Activated naive CD8-positive, alpha-beta T cell treated with anti-CD3 and anti-CD28 coated beads, Interleukin-2, amount 10 ng/mL, durations not matched to agents 7 days and 5 days (primary cell): ENCODE measurements around the gene CCDC201. TPM values are rescaled to one million over a fixed set of nuclear protein-coding genes. Genes with fewer than 3 reads are reported as not detected.

Source experiments
- ATAC-seq: fragments of 150-1000 bp; cut with Tn5 transposase; one replicate; pipeline ENCODE4 v1.10.0; 2021; ENCODE audit warnings: low read depth, moderate library complexity
- POLR2A ChIA-PET: fragments of 350-600 bp; sonication (Branson Sonifier 250); formaldehyde crosslinking; loops from one replicate; lab custom pipeline; 2021; ENCODE audit warnings: antibody characterized with exemption; lab: Charles Lee
- DNase-seq: peaks from one replicate; pipeline ENCODE4 v3.0.0; 2021
- H3K27ac Mint-ChIP-seq: one replicate; pipeline ENCODE4 v1.8.0; 2022; ENCODE audit warnings: mild to moderate bottlenecking, mixed read lengths
- H3K27me3 Mint-ChIP-seq: one replicate; pipeline ENCODE4 v1.8.0; 2022; ENCODE audit warnings: mild to moderate bottlenecking, moderate library complexity, mixed read lengths
- H3K36me3 Mint-ChIP-seq: one replicate; pipeline ENCODE4 v1.8.0; 2021; ENCODE audit warnings: mild to moderate bottlenecking, mixed read lengths
- H3K4me1 Mint-ChIP-seq: one replicate; pipeline ENCODE4 v1.8.0; 2021; ENCODE audit warnings: mixed read lengths
- H3K4me3 Mint-ChIP-seq: one replicate; pipeline ENCODE4 v1.8.0; 2022; ENCODE audit warnings: mild to moderate bottlenecking, moderate library complexity, mixed read lengths
- H3K9me3 Mint-ChIP-seq: one replicate; pipeline ENCODE4 v1.8.0; 2021; ENCODE audit warnings: mixed read lengths
- total RNA-seq, 2 experiments: library from RNA; stranded (reverse); gene quantifications; one replicate each; pipeline ENCODE4 v1.2.3, GENCODE V29; 2021

CCDC201 gene
- total RNA-seq, 2 experiments from 2014 or later = not detected

DNA sequence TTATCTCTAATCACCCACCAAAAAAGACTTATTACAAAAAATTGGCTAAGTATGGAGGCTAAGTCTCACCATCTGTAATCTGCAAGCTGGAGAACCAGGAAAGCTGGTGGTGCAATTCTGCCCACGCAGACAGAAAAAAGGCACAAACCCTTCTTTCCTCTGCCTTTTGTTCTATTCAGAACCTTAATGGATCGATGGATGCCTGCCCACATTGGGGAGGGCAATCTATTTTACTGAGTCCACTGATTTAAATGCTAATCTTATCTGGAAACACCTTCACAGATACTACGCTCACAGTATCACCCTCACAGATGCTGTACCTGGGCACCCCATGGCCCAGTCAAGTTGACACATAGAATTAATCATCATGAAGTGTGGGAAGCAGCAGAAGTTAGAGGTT is 38.0 kb upstream of the CCDC201 start:
- POLR2A ChIA-PET = no interaction called here
- no peak overlapping the region for H3K27ac Mint-ChIP-seq
- no peaks in the 10 kb centered on the region for H3K36me3 Mint-ChIP-seq
- H3K4me1 Mint-ChIP-seq = peaks cover 2% of the 10 kb centered on the region
- ATAC-seq = no peak
- H3K27me3 Mint-ChIP-seq = peaks cover 11% of the 10 kb centered on the region
- no peak for DNase-seq
- no peaks in the 10 kb centered on the region for H3K9me3 Mint-ChIP-seq
- no peak overlapping the region for H3K4me3 Mint-ChIP-seq

DNA sequence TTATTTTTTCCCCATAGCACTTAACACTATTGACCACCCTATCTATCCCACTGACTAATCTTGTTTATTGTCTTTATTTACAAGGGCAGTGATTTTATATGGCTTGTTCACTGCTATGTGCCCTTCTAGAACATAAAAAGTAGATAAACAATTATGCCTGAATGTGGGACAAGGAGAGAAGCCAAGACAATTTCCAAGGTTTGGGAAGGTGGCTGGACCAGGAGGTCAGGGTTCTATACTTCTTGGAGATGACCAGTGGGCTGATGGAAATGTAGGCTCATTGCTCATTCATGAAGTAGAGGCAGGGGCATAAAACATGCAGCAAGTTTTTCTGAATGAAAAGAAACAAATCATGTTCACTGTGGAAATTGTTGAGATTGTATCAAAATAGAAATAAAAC is 36.7 kb upstream of the CCDC201 start:
- H3K4me3 Mint-ChIP-seq = no peak overlapping the region
- POLR2A ChIA-PET = no interaction called here
- no peak overlapping the region for H3K27ac Mint-ChIP-seq
- H3K27me3 Mint-ChIP-seq = peaks cover 9% of the 10 kb centered on the region
- DNase-seq (no peak), ATAC-seq (no peak)
- H3K36me3 Mint-ChIP-seq = no peaks in the 10 kb centered on the region
- no peaks in the 10 kb centered on the region for H3K4me1 Mint-ChIP-seq
- H3K9me3 Mint-ChIP-seq = no peaks in the 10 kb centered on the region

DNA sequence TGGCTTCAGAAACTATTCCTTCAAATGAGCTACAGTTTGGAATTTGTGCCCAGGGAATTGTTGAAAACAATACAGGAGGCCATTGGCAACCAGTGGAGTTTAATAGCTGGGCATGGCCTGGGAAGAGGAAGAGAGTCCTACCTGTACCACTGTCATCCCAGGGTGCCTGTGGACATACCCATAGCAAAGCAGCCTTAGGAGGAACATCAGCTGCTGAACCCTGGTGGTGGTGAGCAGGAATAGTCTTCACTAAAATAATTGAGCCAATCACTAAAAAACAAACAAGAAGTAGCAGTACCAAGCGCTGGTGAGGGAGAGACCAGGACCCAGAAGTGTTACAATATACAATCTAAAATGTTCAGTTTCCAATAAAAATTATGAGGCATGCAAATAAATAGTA is 29.9 kb upstream of the CCDC201 start:
- peaks cover 15% of the 10 kb centered on the region for H3K27me3 Mint-ChIP-seq
- no peak overlapping the region for H3K27ac Mint-ChIP-seq
- peaks cover 2% of the 10 kb centered on the region for H3K9me3 Mint-ChIP-seq
- no peaks in the 10 kb centered on the region for H3K4me1 Mint-ChIP-seq
- DNase-seq (no peak), ATAC-seq (no peak)
- H3K4me3 Mint-ChIP-seq = no peak overlapping the region
- no peaks in the 10 kb centered on the region for H3K36me3 Mint-ChIP-seq
- POLR2A ChIA-PET = no interaction called here

DNA sequence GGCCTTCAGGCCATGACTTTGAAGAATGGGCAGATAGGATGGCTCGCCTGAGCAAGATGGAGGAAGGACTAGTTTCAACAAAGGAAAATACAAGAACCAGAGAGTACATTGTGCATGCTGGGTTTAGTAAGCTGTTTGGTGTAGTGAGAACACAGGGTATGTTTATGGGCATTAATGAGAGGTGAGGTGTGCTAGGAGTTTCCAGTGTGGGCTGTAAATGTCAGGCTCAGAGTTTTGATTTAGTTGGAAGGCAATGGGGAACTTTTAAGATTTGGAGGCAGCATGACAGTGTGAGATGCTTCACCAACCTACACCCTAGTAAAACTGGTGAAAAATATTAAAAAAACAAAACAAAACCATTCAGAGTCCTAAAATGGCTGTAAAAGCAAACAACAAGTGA is 28.7 kb upstream of the CCDC201 start:
- Mint-ChIP-seq H3K9me3 (peaks cover 2% of the 10 kb centered on the region), H3K27ac (no peak overlapping the region), H3K36me3 (no peaks in the 10 kb centered on the region), H3K4me3 (no peak overlapping the region), H3K27me3 (peaks cover 19% of the 10 kb centered on the region), H3K4me1 (no peaks in the 10 kb centered on the region)
- ATAC-seq (no peak), DNase-seq (no peak)
- POLR2A ChIA-PET = no interaction called here

DNA sequence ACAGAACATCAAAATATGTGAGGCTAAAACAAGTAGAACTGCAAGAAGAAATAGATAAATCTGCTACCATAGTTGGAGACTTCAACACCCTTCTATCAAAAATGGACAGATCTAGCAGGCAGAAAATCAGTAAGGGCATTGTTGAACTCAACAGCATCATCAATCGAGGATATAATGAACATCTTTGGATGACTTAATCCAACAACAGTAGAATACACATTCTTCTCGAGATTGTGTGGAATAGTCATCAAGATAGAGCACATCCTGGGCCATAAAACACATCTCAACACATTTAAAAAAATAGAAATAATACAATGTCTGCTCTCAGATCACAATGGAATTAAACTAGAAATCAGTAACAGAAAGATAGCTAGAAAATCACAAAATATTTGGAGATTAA is 25.3 kb upstream of the CCDC201 start:
- H3K4me3 Mint-ChIP-seq = no peak overlapping the region
- peaks cover 2% of the 10 kb centered on the region for H3K9me3 Mint-ChIP-seq
- DNase-seq (no peak), ATAC-seq (no peak)
- no peaks in the 10 kb centered on the region for H3K36me3 Mint-ChIP-seq
- H3K27me3 Mint-ChIP-seq = peaks cover 28% of the 10 kb centered on the region
- H3K27ac Mint-ChIP-seq = no peak overlapping the region
- POLR2A ChIA-PET = no interaction called here
- H3K4me1 Mint-ChIP-seq = no peaks in the 10 kb centered on the region

DNA sequence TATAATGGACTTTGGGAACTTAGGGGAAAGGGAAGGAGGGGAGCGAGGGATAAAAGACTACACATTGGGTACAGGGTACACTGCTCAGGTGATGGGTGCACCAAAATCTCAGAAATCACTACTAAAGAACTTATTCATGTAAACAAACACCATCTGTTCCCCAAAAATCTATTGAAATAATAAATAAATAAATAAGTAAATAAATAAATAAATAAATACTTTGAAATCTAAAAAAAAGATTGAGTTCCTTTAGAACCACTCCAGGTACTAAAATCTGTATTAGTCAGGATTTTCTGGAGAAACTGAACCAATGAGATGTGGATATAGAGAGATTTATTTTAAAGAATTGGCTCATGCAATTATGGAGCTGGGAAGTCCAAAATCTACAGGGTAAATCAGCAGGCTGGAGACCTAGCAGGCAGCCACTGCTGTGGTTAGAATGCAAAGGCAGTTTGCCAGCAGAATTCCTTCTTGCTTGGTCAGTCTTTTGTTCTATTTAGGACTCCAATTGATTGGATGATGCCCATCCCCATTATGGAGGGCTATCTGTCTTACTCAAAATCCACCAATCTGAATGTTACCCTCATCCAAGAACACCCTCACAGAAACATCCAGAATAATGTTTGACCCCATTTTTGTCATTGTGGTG is 24.3 kb upstream of the CCDC201 start:
- Mint-ChIP-seq H3K27ac (no peak overlapping the region), H3K27me3 (peaks cover 28% of the 10 kb centered on the region), H3K36me3 (no peaks in the 10 kb centered on the region), H3K4me1 (no peaks in the 10 kb centered on the region), H3K4me3 (no peak overlapping the region), H3K9me3 (no peaks in the 10 kb centered on the region)
- POLR2A ChIA-PET = no interaction called here
- DNase-seq = no peak
- no peak for ATAC-seq

DNA sequence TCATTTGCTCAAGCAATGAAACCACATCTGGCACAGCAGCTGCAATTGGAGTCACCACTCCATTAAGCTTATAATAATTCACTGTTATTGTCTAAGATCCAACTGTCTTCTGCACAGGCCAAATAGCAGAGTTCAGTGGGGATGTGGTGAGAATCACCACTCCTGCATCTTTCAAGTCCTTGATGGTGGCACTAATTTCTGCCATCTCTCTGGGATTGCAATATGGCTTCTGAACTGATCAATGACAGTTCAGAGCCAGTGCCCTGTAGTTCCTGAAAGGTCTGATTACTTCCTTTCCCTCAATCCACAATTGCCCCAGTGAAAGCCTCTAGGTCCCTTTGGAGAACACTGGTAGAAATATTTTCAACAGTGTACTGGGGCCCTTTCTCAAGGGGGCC is 21.8 kb upstream of the CCDC201 start:
- Mint-ChIP-seq H3K27me3 (peaks cover 39% of the 10 kb centered on the region), H3K27ac (no peak overlapping the region), H3K4me1 (no peaks in the 10 kb centered on the region), H3K36me3 (no peaks in the 10 kb centered on the region), H3K4me3 (no peak overlapping the region), H3K9me3 (no peaks in the 10 kb centered on the region)
- DNase-seq = no peak
- POLR2A ChIA-PET = no interaction called here
- ATAC-seq = no peak

DNA sequence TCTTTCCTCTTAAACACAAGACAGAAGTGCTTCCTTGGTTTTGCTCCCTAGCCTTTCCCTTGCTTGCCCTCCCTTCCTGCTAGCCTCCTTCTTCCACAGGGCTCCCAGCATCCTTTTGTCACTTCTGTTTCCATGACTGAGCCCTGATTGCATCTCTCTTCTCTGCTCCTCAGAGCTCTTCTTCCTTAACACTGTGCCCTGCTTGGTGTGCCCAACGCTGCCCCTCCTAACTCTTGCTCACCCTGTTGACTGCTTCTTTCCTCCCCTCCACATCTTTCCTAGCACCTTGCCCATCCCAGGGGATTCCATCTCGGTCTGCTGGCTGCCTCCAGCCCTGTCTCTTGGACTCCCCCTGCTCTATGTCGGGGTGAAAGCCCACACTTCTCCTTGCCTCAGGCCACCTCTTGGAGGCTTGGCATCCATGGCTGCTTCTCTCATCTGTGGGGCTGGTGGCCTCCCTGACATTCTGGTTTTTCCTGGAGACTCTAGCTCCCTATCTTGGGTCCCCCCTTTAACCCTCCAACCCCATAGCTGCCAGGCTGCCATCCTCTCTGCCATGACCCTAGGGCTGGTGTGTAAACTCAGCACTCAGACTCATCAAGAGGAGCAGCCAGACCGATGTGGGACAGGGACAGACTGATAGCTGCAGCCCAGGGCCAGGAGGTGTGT is 21.2 kb upstream of the CCDC201 start:
- peak overlapping the region; percentile 15 for H3K27ac Mint-ChIP-seq
- POLR2A ChIA-PET = no interaction called here
- no peak for ATAC-seq
- no peaks in the 10 kb centered on the region for H3K36me3 Mint-ChIP-seq
- DNase-seq = no peak
- H3K4me3 Mint-ChIP-seq = no peak overlapping the region
- no peaks in the 10 kb centered on the region for H3K4me1 Mint-ChIP-seq
- peaks cover 44% of the 10 kb centered on the region for H3K27me3 Mint-ChIP-seq
- no peaks in the 10 kb centered on the region for H3K9me3 Mint-ChIP-seq

DNA sequence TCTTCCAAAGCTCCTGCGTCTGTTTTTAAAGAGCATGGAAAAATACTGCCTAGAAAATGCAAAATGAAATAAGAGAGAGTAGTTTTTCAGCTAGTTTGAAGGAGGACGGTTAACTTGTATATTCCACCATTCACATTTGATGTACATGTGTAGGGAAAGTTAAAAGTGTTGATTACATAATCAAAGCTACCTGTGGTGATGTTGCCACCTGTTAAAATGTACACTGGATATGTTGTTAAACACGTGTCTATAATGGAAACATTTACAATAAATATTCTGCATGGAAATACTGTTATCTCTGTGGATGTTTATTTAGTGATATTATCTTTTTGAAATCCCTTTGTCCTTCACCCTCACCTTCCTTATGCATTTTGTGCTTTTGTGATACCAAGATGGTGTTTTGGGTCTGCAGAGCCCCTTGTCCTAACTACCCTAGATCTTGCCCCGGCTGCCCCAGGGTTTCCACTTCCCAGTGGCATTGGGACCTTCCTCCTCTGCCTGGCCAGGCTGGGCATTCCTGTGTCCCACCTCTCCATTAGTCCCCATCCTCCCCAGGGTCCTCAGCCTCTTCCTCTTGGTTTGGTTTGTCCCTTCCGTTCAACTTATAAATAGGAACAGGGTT is 20.6 kb upstream of the CCDC201 start:
- Mint-ChIP-seq H3K27ac (no peak overlapping the region), H3K27me3 (peaks cover 46% of the 10 kb centered on the region)
- no peak for DNase-seq

DNA sequence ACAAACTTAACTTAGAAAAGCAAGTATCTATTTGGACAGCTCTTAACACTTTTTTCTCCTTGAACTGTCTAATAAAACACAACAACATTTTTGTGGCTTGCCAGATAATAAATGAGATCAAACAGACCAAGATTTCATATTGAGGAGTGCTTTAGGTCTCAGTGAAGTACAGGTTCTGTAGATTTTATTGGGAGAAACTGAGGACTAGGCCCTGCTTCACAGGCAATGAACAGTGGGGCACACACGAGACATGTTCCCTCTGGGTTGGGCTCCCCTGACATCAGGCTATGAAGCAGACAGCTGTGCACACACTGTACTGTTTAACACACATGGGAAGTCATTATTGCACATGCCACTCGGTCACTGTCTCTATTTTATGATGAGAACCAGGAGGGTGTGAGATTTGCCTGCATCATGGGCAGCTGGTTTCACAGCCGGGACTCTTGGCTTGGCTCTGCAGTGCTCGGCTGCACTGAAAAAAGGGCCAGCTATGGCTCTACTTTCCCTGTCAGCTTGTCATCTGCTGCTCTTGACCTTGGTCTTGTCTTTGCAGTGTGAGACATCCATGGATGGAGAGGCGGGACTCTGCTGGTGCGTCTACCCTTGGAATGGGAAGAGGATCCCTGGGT is 19.6 kb upstream of the CCDC201 start:
- peaks cover 45% of the 10 kb centered on the region for H3K27me3 Mint-ChIP-seq

More for the DNA sequence above, 20.6 kb upstream of the CCDC201 start:
- Mint-ChIP-seq H3K4me3 (no peak overlapping the region), H3K4me1 (peaks cover 2% of the 10 kb centered on the region), H3K36me3 (no peaks in the 10 kb centered on the region), H3K9me3 (no peaks in the 10 kb centered on the region)
- POLR2A ChIA-PET = no interaction called here
- no peak for ATAC-seq

DNA sequence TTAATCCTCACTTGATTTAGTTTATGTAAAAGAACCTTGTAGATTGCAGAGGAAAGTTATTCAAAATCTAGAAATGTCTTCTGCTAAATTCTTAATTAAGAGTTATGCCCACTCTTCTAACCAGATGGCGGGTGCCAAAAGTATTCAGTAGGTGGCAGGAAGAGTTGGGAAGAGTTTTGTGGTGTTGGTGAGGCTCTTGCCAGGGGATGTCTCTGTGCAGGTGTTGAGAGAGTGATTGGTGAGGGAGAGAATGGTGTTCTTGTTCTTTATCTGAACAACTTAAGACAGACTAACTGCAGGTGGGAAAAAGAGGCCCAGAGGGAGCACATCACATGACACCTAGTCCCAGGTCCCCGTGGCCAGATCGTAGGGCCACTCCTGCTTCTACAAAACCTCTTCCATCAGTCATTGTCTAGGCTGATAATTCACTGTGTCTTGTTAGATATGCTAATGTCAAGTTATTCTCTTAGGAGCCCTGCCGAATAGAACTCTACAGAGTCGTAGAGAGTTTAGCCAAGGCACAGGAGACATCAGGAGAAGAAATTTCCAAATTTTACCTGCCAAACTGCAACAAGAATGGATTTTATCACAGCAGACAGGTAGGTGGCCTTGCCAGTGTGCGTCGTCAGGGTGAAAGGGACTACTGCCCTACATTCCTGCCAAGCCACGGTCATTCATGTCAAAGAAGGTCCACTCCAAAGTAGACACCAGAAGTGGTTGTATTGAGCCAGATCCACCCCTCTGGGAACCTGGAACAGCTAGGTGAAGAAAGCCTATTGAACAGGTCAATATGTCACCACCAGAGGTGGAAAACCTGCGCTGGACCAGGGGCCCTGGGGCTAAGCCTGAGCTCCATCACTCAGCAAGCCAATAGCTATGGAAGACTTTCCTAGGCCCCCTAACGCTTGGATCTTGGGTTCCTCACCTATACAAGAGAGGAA is 18.9 kb upstream of the CCDC201 start:
- Mint-ChIP-seq H3K27me3 (peaks cover 51% of the 10 kb centered on the region), H3K36me3 (no peaks in the 10 kb centered on the region), H3K9me3 (no peaks in the 10 kb centered on the region), H3K4me1 (peaks cover 2% of the 10 kb centered on the region), H3K27ac (no peak overlapping the region), H3K4me3 (no peak overlapping the region)
- POLR2A ChIA-PET = no interaction called here
- ATAC-seq (no peak), DNase-seq (no peak)

More for the DNA sequence above, 19.6 kb upstream of the CCDC201 start:
- POLR2A ChIA-PET = no interaction called here
- no peaks in the 10 kb centered on the region for H3K36me3 Mint-ChIP-seq
- DNase-seq (no peak), ATAC-seq (no peak)
- no peak overlapping the region for H3K27ac Mint-ChIP-seq
- H3K4me1 Mint-ChIP-seq = peaks cover 2% of the 10 kb centered on the region
- H3K9me3 Mint-ChIP-seq = no peaks in the 10 kb centered on the region
- no peak overlapping the region for H3K4me3 Mint-ChIP-seq

DNA sequence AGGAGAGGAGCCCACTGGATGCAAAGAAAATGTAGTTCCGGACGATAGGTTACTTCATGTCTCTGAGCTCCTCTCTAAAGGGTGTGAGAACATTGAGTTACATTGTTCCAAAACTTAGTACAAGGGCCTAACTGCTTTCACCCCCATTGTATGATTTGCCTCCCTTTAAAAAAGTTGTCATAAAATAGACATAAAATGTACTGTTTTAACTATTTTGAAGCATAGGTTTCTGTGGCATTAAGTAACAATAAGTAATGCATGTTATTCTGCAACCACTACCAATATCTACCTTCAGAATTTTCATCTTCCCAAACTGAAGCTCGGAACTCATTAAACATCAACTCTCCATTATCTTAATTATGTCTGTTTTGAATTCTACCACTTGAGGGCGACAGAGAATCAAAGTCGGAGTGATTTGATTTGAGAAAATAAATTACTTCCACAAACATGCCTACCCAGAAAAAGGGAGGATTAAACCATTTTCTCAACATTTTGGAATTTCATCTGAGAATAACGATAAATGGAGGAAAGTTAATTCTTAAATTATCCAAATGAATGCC is 18.1 kb upstream of the CCDC201 start:
- Mint-ChIP-seq H3K9me3 (no peaks in the 10 kb centered on the region), H3K36me3 (no peaks in the 10 kb centered on the region), H3K4me1 (peaks cover 2% of the 10 kb centered on the region), H3K27ac (no peak overlapping the region), H3K4me3 (no peak overlapping the region), H3K27me3 (peaks cover 57% of the 10 kb centered on the region)
- POLR2A ChIA-PET = no interaction called here
- no peak for DNase-seq
- ATAC-seq = no peak
